HUES48 (cell line): ENCODE results near the gene OR1N1.
"Not testable (repeated sequence)": the region's sequence is repeated elsewhere in the genome, so short reads cannot be mapped to it uniquely, and the experiment has no call there.

ENCODE experiments used
- H3K27ac ChIP-seq: one replicate; pipeline ENCODE4 v1.7.0; 2013; ENCODE audit warnings: low read depth, low read length, inconsistent platforms
- H3K27me3 ChIP-seq: 2 replicates; pipeline ENCODE4 v1.6.1; 2013; ENCODE audit warnings: mild to moderate bottlenecking, low read length; ENCODE audit not compliant: control insufficient read depth, insufficient read depth
- H3K36me3 ChIP-seq: 2 replicates; pipeline ENCODE4 v1.6.1; 2013; ENCODE audit warnings: low read length; ENCODE audit not compliant: control insufficient read depth, insufficient read depth
- H3K4me1 ChIP-seq: 2 replicates; pipeline ENCODE4 v1.6.1; 2013; ENCODE audit warnings: mild to moderate bottlenecking, low read length; ENCODE audit not compliant: control insufficient read depth, insufficient read depth
- H3K4me3 ChIP-seq: 2 replicates; pipeline ENCODE4 v1.5.1; 2013; ENCODE audit warnings: mild to moderate bottlenecking, low read depth, low read length
- H3K9ac ChIP-seq: 2 replicates; pipeline ENCODE4 v1.6.1; 2013; ENCODE audit warnings: mild to moderate bottlenecking, low read depth, low read length, moderate library complexity
- H3K9me3 ChIP-seq: 2 replicates; pipeline ENCODE4 v1.6.1; 2013; ENCODE audit warnings: low read length; ENCODE audit not compliant: control insufficient read depth, insufficient read depth

OR1N1 gene

DNA sequence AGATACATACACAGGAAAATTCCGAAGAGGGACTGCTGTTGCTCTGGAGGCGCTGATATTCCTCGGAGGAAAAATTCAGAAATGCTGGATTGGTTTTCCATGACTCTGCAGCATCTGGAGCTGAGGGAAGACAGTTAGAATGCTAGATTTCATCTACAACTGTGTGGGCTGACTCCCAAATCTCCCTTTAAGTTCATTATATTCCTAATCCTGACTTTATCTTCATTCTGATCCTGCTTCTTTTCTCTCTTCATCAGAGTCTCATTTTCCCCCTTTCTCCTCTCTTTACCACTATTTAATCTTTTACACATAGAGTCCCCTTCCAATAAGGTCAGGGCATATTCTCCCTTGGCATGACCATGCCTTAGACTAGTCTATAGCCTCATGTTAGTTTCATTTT lies at the start of gene OR1N1:
OR1N1 (minus strand) TSS at position 101 of the 400 bp plus-strand sequence; CDS start at position 101, 0 bp downstream.
- Histone ChIP-seq H3K4me1 (no peaks in the 10 kb centered on the region), H3K9me3 (peaks cover 83% of the 10 kb centered on the region), H3K27ac (no peak within 1 kb of the TSS), H3K4me3 (no peak within 1 kb of the TSS), H3K36me3 (no peaks in the 10 kb centered on the region), H3K27me3 (no peaks in the 10 kb centered on the region), H3K9ac (no peak within 1 kb of the TSS)

- Histone ChIP-seq H3K4me1 (no peaks in the 10 kb centered on the region), H3K9ac (no peak overlapping the region), H3K9me3 (peaks cover 78% of the 10 kb centered on the region), H3K27me3 (no peaks in the 10 kb centered on the region), H3K4me3 (no peak overlapping the region), H3K27ac (no peak overlapping the region), H3K36me3 (no peaks in the 10 kb centered on the region)
Measured at GRCh38 chr9:122572456-122572855, 45.4 kb upstream of the OR1N1 start.

GRCh38 chr9:122567901-122568300 lies 40.8 kb upstream of the OR1N1 start:
- no peak overlapping the region for H3K4me3 ChIP-seq
- H3K27me3 ChIP-seq, result no peaks in the 10 kb centered on the region
- H3K27ac ChIP-seq, result no peak overlapping the region
- H3K9ac ChIP-seq, result no peak overlapping the region
- no peaks in the 10 kb centered on the region for H3K4me1 ChIP-seq
- H3K36me3 ChIP-seq, result no peaks in the 10 kb centered on the region
- H3K9me3 ChIP-seq, result peaks cover 80% of the 10 kb centered on the region

- H3K9me3 ChIP-seq, result peaks cover 75% of the 10 kb centered on the region
Measured at GRCh38 chr9:122562134-122562760, 35.2 kb upstream of the OR1N1 start.

DNA sequence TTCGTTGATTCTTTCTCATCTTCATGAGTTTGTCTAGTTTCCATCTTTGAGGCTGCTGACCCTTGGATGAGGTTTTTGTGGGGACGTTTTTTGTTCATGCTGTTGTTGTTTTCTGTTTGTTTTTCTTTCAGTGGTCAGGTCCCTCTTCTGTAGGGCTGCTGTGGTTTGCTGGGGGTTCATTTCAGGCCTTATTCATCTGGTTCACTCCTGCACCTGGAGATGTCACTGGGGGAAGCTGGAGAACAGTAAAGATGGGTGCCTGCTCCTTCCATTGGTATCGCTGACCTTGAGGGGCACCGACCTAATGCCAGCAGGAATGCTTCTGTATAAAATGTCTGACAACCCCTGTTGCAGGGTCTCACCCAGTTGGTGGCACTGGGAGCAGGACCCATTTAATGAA lies 34.4 kb upstream of the OR1N1 start:
- H3K27ac ChIP-seq, result no peak overlapping the region
- peaks cover 75% of the 10 kb centered on the region for H3K9me3 ChIP-seq
- H3K4me1 ChIP-seq, result no peaks in the 10 kb centered on the region
- H3K9ac ChIP-seq, result no peak overlapping the region
- no peaks in the 10 kb centered on the region for H3K27me3 ChIP-seq
- H3K36me3 ChIP-seq, result no peaks in the 10 kb centered on the region
- no peak overlapping the region for H3K4me3 ChIP-seq

More at GRCh38 chr9:122562134-122562760, 35.2 kb upstream of the OR1N1 start:
- Histone ChIP-seq H3K4me1 (no peaks in the 10 kb centered on the region), H3K27ac (no peak overlapping the region), H3K27me3 (no peaks in the 10 kb centered on the region), H3K4me3 (no peak overlapping the region), H3K9ac (no peak overlapping the region), H3K36me3 (no peaks in the 10 kb centered on the region)

GRCh38 chr9:122552812-122553211 lies 25.7 kb upstream of the OR1N1 start, which contains the start of gene OR1N2:
OR1N2 (plus strand) TSS chr9:122553112; CDS start chr9:122553212, 100 bp downstream.
- H3K27ac ChIP-seq, result no peak within 1 kb of the TSS
- no peaks in the 10 kb centered on the region for H3K27me3 ChIP-seq
- no peak within 1 kb of the TSS for H3K4me3 ChIP-seq
- peaks cover 77% of the 10 kb centered on the region for H3K9me3 ChIP-seq
- no peaks in the 10 kb centered on the region for H3K4me1 ChIP-seq
- no peak within 1 kb of the TSS for H3K9ac ChIP-seq
- no peaks in the 10 kb centered on the region for H3K36me3 ChIP-seq

DNA sequence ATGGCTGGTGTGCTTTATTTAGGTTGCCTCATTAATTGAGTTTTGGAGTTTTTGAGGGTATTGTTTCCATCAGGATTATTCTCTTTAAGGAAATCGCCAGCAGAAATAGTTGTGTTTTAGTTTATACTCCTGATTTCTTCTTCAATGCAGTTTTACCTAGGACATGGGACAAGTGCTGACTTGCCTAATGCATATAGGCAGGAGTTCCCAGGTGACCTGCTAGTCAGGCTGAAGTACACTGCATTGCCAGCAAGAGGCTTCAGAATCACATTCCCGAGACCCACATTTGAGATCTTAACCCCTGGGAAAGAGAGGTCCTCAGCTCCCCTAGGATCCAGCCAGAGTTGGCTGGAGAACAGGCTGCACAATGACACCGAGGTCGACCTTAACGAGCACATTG lies 24.3 kb upstream of the OR1N1 start:
- Histone ChIP-seq H3K9ac (no peak overlapping the region), H3K27me3 (no peaks in the 10 kb centered on the region), H3K9me3 (peaks cover 76% of the 10 kb centered on the region), H3K4me3 (no peak overlapping the region), H3K36me3 (no peaks in the 10 kb centered on the region), H3K27ac (no peak overlapping the region), H3K4me1 (no peaks in the 10 kb centered on the region)

GRCh38 chr9:122546196-122546595 lies 19.1 kb upstream of the OR1N1 start:
- peaks cover 68% of the 10 kb centered on the region for H3K9me3 ChIP-seq
- no peak overlapping the region for H3K27ac ChIP-seq
- H3K4me1 ChIP-seq, result no peaks in the 10 kb centered on the region
- no peaks in the 10 kb centered on the region for H3K36me3 ChIP-seq
- no peak overlapping the region for H3K9ac ChIP-seq
- no peaks in the 10 kb centered on the region for H3K27me3 ChIP-seq
- no peak overlapping the region for H3K4me3 ChIP-seq

DNA sequence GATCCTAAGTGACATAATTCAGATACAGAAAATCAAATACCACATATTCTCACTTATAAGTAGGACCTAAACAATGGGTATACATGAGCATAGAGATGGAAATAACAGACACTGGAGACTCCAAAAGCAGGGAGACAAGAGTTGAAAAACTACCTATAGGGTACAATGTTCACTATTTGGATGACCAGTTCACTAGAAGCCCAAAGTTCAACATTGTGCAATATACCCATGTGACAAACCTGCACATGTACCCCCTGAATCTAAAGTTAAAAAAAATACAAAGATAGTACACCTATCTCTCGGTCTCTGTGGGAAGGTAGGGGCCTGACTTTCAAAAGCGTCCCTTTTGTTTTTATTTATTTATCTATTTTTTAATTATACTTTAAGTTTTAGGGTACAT lies 11.7 kb upstream of the OR1N1 start:
- Histone ChIP-seq H3K9me3 (peaks cover 40% of the 10 kb centered on the region), H3K4me3 (no peak overlapping the region), H3K4me1 (no peaks in the 10 kb centered on the region), H3K9ac (no peak overlapping the region), H3K36me3 (no peaks in the 10 kb centered on the region), H3K27ac (no peak overlapping the region), H3K27me3 (no peaks in the 10 kb centered on the region)

DNA sequence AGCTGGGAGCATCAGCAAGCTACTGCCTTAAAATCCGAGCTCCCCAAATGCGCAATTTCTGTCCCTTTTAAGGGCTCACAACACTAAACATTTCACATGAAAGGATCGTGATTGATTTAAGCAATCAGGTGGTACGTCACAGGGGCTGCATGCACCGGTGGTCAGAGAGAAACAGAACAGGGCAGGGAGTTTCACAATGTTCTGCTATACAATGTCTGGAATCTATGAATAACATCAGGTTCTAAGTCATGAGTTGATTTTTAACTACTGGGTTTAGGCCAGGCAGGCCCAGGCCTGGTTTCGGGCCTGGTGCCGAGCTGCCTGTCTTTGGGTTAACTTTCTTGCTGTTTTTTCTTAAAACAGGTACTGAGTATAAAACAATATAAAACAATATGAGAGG lies 10.0 kb upstream of the OR1N1 start:
- not testable (repeated sequence) for H3K9ac ChIP-seq, H3K27me3 ChIP-seq, H3K27ac ChIP-seq, H3K4me1 ChIP-seq, H3K36me3 ChIP-seq, H3K4me3 ChIP-seq
- H3K9me3 ChIP-seq, result peaks cover 30% of the 10 kb centered on the region

DNA sequence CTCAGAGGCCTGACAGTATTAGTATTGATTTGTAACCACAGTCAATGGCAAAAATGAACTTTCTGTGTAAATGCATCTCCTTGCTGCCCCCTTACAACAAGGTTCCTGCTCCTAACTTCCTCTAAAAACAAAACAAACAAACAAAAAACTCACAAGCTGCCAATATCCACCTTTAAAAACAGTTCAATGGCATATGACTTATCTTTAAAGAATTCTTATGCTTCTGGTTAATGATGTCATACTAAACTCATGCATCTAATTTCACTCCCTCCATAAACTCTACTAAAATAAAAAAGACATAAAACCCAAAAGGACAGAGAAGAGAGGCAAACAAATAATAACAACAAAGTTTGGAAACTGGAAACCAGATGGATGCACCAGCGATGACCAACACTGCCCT lies 9.0 kb upstream of the OR1N1 start:
- H3K27me3 ChIP-seq, result no peaks in the 10 kb centered on the region
- peaks cover 27% of the 10 kb centered on the region for H3K9me3 ChIP-seq
- no peaks in the 10 kb centered on the region for H3K36me3 ChIP-seq
- no peak overlapping the region for H3K9ac ChIP-seq
- no peak overlapping the region for H3K27ac ChIP-seq
- no peaks in the 10 kb centered on the region for H3K4me1 ChIP-seq
- no peak overlapping the region for H3K4me3 ChIP-seq
